ENCODE results near the gene CCL4.
"Not testable (repeated sequence)": the region's sequence is repeated elsewhere in the genome, so short reads cannot be mapped to it uniquely, and the experiment has no call there.

The CCL4 gene

DNA sequence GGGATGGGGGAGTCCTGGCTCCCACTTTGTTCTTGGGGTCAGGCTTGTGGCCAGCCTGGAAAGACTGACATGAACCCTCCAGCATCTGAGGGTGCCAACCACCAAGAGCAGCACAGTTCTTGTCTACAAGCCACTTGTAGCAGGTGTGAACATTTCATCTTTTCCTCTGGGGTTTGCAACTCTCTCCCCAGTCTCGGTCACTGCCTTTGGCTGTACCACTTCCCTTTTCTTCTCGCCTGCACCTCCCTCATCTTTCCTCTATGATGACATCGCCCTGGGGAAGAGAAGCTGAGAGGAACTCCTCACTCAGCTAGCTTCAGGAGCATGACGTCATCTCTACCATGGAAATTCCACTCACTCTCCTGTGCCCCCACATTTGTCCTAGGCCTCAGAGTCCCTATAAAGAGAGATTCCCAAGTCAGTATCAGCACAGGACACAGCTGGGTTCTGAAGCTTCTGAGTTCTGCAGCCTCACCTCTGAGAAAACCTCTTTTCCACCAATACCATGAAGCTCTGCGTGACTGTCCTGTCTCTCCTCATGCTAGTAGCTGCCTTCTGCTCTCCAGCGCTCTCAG lies at the start of gene CCL4:
Gene CCL4 (plus strand): TSS at position 427 of the 575 bp plus-strand sequence. CDS start 79 bp downstream, at position 506.
- not testable (repeated sequence) for DNase-seq

DNA sequence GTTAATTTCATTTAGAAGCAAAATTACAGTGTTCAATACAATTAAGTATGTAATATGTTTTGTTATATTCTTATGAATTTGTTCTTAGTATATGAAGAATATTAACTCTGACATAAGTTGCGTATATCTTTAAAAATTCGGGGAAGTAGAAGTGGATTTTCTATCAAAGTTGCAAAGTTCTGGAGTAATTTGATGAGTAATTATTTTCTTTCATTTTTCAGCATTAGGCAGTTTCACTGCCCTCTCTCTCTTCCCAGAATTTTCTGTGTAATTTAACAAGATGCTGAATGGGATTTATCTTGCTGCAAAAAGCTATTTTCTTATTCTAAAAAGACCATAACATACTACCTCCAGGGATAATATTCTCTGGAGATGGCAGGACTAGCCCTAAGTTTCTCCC lies 48.5 kb upstream of the CCL4 start:
- no peak for DNase-seq

DNA sequence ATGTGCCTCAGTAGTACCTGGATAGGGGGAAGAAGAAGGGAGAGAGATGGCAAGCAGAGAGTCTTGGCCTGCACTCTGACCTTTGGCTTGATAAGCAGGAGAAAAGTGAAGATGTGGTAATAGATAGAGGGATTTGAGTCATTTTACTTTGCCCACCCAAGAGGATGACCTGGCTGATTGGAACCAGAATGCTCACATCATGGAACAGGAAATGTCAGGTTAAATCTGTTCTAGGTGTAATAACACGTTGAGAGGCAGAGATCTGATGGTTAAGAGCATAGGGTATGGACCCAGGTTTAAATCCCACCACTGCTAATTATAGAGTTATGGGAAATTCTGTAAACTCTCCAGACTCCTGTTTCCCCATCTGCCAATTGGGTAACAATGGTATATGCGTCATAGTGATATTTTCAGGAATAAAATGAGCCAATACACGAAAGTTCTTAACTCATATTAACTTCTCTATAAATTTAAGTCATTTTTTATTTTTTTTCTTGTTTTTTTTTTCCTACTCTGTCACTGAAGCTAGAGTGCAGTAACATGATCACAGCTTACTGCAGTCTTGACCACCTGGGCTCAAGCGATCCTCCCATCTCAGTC lies 47.6 kb upstream of the CCL4 start:
- no peak for DNase-seq

DNA sequence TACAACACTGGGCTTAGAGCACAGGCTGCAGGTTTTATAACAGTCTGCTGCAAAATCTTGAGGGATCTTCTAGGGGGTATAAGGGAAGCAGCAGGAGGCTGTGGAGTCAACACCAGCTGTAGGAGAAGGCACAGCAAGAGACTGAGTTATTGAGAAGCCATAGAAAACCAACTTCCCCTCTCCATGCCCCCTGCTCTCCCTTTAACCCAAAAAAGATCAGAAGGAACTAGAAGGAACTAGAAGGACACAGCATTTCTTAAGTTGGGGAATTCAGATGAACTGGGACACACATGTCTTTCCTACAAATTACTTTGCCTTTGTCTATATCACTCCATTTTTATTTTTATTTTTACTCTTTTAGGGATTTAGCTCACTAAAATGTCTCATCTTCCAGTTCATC lies 45.7 kb upstream of the CCL4 start:
- no peak for DNase-seq

DNA sequence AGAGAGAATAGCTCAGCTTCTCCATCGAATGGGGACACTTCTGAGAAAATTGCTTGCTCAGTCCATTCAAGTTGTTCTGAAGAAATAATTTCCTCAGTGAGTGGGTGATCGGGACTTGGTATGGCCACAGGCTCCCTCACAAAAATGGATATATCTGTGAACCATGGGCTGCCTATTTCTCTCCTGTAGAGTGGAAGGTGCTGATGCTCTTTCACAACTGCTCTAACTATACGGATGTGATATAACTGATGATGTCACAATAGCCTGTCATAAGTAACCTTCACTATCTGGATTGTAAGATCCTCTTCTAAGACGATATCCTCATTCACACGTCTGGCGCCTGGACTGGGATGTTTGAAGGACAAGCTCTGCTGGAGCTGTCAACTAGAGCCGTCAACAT lies 44.2 kb upstream of the CCL4 start:
- DNase-seq = no peak

DNA sequence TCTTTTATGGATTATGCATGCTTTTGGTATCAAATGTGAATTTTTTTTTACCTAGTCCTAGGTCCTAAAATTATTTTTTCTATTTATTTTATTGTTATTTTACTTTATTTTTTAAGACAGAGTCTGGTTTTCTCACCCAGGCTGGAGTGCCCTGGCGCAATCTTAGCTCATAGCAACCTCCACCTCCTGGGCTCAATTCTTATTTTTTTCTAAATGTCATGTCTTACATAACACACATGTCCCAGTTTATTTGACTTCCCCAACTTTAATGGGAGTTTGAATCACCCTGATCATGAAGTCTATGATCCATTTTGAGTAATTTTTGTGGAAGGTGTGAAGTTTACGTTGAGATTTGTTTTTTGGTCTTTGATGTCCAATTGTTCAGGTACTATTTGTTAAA lies 42.8 kb upstream of the CCL4 start:
- no peak for DNase-seq

DNA sequence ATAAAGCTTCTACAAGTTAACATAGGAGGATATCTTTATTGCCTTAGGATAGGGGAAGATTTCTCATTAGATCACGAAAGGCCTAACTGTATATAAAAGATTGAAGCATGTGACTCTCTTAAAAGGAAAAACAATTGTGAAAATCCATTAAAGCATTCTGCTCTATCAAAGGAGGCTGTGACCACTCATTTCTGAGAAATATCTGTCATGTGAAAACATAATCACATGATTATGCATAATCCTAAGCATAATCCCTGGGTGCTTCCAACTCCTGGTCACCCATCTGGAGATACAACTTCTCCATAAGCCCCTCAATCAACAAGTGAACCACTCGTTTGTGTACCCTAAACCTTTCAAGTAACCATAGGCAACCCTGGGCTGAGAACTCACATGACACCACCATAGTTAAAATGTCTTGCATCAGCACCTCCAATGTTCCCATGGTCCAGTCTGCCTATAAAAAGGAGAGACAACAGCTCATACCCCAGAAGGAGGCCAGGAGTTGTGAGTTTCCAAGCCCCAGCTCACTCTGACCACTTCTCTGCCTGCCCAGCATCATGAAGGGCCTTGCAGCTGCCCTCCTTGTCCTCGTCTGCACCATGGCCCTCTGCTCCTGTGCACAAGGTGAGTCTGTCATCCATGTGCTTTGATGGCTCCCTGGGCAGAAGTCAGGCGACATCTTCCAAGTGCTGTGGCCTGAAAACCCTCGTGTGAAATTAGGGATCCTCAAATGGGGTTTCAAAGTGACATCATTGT lies 39.7 kb upstream of the CCL4 start, which contains the start of gene CCL18:
Gene CCL18 (plus strand): TSS at position 487 of the 756 bp plus-strand sequence. CDS start 71 bp downstream, at position 558.
- no peak for DNase-seq

DNA sequence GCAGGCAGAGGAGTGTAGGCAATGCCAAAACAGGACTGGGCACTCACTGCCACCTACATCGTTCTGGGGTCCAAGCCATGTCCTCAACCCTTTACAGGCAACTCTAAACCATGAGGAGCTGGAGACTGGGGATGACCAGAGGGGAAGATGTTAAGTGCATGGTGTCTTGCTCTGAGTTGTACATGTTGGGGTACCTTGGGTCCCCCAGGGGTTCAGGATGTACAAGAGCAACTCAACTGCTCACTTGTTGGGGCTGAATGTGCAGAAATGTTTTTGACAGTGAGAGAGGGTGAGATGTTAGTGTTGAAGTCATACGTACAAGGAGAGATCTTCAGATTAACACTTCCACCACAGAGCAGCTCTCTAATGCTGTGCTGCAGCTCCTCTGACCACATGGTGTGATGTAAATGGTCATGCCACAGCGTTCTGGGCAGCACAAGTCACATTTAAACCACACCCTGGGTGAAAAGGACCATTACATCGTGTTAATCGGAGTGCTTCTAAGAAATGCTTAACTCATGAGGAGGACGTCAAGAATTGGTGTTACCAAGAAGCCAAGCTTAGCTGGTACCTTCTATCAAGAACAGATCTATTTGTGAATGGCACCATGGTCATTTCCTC lies 37.2 kb upstream of the CCL4 start:
- DNase-seq = no peak

DNA sequence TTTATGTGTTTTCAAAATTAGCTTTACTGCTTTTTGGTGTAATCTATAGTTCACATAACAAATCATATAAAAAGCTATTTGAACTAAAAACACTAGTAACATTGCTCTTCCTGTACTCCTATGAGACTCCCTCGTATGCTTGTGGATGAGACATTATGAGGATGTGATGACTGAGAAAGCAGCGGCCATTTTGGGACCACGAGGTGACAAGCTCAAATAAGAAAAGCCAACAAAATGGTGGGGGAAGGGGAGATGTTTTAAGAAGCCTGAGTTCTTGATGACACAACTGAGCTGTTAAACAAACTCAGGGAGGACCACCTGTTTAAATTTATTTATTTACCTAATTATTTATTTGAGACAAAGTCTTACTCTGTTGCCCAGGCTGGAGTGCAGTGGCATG lies 35.1 kb upstream of the CCL4 start:
- DNase-seq = no peak

DNA sequence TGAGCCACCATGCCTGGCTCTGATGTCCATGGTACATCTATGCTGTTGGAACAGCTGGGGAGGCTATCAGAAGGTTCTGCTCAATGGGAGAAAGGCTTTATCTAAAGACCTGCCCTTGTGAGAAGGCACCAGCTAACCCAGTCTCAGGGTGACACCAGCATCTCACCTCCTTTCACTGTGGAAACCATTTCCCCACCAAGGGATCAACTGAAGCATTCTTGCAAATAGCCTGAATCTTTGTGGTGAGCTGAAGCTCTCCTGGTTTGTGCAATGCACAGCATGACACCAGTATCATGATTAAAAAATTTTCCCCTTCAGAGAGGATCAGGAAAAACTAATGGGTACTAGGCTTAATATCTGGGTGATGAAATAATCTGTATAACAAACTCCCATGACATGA lies 34.5 kb upstream of the CCL4 start:
- no peak for DNase-seq

DNA sequence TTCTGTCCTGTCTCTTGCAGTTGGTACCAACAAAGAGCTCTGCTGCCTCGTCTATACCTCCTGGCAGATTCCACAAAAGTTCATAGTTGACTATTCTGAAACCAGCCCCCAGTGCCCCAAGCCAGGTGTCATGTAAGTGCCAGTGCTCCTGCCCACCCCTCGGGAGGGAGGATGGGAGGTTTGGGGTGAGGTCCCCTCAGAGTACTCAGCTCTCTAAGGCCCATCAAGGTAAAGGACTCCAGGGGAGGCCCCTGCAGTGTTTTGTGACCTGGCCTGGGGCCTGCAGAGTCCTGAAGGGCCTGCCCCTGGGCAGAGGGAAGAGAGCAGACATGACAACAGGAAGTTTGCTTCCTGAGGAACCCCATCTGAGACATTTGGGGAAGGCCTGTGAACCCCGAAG lies 33.2 kb upstream of the CCL4 start:
- no peak for DNase-seq

DNA sequence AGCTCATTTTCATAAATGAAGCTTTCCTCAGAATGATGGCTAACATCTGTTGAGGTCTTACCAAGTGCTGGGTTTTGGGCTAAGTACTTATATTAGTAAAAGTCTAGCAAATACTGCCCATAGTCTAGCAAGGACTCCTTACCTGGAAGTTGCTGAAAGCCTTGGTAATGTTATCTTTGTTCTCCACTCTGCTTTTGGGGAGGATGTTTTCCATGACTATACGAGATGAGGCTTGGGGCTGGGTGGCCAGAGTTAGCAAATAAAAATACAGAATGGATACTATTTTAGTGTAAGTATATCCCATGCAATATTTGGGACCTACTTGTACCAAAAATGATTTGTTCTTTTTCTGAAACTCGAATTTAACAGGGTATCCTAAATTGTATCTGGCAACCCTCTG lies 31.9 kb upstream of the CCL4 start:
- no peak for DNase-seq

DNA sequence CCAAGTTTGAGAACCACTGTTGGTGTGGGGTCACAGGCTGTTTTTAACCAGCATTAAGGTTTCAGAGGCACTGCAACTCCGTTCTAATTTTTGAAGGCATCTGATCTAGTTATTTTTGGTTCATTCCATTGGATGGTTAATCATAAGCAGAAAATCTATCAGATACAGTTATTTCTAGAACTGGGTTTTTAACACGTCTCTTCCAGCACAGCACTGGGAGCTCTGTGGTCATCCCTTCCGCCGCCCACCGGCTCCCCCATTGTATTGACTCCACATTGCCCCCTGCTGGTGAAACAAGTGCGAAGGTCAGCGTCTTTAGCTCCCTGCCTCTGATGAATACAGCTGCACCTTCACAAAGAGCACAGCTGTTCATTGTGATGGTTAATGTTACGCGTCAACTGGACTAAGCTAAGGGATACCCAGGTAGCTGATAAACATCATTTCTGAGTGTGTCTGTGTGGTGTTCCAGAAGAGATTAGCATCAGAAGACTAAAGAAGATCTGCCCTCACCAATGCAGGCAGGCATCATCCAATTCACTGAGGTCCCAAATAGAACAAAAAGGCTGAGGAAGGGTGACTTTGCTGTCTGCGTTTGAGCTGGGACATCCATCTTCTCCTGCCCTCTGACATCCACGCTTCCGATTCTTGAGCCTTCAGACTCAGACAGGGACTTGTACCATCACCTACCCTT lies 31.1 kb upstream of the CCL4 start:
- peak; percentile 17 for DNase-seq

DNA sequence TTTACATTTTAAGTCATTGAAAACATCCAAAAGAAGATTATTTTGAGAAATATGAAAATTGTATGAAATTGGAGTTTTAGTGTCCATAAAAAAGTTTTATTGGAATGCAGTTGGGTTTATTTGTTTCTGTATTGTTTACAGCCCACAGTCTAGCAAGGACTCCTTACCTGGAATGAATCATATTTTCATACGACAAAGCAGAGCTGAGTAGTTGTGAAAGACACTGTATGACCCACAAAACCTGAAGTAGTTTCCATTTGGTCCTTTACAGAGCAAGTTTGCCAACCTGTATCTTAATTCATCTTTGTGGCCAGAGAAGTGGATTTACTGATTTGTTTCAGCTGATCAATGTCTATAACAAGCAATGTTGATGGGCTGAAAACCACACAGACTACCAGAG lies 29.3 kb upstream of the CCL4 start:
- no peak for DNase-seq

DNA sequence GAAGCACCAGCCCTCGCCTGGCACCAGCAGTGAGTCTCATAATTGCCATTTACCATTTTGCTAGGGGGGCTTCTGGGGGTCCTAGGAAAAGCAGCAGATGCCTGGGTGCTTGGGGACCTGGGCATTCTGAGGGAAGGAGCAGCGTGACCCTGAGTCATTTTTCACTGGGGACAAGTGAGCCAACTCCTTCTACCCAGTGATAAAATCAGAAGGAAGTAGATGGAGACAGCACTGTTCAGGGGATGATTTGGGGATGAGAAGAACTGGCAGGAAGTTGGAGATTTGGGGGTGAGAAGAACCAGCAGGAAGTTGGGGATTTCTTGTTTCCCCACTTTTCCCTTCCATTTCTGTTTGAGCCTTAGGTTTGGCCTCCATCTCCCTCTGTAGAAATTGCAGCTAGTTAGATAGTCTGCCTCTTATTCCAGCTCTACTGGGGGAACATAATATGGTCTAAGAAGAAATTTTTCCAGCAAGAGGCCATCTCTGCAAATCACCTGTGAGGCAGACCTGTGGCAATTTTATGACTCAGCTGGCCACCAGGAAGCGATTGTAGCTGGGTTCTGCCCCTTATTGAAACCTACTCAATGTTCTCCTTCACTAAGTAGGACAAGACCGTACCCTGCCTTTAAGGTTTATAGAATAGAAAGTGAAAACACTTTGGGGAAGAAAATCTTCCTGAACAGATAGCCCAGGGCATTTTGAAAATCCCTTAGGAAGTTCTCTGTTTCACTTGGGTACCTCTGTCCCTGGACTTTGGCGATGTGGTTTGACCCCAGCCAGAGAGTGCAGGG lies 21.8 kb upstream of the CCL4 start:
- DNase-seq = not testable (repeated sequence)

DNA sequence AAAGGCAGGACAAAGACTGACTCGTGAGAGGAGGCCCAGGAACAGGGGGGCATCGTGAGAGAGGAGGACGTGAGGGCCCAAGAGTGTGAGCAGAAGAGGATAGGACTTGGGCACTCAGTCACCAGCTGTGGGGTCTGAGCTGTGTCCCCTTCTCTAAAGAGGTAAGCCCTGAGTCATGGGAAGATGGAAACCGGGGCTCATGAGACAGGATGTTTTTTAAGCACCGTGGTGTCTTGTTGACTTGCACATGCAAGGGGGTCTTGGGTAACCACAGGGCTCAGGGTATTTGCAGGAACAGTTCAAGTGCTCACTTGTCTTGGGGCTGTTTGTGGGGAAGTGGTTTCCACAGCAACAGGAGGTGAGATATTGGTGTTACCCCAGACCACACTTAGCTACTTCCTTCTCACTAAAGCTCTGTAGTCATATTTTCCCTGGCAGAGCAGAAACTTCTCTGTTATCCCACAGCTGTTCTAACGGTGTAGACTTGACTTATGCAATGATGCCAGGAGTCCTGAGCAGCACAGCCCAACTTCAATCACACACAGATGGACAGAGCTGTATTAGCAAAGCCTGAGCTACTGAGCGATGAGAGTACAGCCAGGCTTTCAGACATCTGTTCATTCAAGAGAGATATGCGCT lies 21.0 kb upstream of the CCL4 start:
- DNase-seq = not testable (repeated sequence)

DNA sequence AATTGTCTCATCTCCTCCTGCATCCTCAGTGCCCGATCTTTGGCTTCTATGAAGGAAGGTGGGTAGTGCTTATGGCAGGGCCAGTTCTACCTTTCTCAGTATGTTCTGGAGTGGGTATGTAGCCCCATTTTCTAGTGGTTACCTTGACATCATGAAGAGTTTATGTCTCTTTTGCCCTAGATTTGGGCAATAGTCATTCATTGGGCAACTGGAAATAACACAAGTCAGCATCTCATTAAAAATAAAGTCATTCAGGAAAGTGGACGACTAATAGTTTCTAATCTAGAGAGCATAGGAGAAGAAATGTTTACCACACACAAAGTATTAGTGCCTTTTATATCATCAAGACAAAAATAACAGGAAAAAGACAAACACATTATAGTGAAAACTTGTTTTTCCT lies 19.9 kb upstream of the CCL4 start:
- not testable (repeated sequence) for DNase-seq

DNA sequence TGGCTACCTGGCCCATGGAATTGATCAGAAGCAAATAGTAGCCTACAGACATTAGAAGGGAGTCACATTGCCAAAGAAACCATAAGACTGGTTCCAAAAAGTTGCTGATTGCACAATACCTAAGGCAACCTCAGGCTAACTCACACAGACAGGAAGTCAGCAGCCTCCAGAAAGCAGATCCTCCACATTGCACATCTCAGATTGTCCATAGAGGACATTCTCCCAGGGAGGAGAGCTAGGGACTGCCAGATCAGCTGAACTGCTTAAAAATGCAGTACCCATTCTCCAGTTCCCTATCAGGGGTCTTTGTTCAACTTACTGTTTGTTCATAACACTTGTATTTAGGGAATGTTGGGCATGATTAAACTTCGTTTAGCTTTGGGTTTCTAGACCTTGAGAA lies 17.9 kb upstream of the CCL4 start:
- DNase-seq = no peak

DNA sequence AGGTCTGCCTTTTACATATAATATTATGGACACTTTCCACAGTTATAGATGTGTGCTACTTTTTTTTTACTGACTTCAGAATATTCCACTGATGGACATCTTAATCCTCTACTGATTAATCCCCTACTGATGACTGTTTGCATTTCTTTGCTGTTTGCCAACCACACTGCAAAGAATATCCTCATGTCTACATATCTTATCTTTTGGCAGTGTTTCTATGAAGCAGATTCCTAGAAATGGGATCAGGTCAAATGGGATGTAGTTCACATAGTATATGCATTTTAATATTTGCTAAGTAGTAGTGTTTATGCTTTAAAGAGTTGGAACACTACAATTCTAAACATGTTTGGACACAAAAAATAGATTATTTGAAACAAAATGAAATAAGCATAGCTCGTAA lies 16.8 kb upstream of the CCL4 start:
- no peak for DNase-seq

DNA sequence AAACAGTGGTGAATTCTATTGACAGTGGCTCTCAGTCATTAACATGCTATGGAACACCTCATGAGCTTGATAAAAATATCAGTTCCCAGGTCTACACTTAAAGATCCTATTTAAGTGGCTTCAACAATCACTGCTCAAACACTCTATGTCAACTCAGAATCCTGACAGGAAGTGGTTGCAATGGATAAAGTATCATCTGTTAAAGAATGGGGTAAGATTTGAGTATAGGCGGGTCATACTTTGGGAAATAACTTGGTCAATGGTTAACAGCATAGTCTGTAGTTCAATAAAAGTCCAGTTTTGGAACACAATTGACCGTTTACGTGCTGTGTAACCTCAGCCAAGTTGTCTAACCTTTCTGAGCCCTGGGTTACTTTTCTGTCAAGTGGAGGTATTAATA lies 16.2 kb upstream of the CCL4 start:
- not testable (repeated sequence) for DNase-seq

DNA sequence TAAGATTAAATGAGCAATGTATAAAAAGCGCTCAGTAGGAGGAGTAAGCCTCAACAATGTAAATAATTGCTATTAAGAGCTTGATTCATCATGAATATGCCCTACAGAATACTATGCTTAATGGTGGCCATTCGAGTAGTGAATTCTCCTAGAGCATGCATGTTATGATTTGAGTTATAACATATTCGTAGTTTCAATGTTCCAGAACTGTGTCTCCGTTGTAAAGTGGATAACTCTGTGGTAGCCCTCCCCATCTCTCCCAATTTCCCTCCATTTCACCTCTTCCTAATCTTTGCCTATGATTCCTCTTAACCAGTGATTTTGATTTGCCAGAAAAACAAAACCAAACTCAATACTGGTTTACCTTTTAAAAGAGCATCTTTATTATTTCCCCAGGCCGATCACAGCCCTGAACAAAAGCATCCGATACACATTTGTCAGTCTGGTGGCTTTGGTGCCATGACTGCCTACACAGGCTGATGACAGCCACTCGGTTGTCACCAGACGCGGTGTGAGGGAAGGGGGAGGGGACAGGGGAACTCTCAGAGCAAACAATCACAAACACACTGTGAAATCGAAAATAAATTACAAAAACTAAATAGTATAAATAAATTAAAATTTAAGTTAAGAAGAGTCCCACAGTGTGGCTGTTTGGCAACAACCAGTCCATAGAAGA lies 15.6 kb upstream of the CCL4 start:
- DNase-seq = not testable (repeated sequence)

Measured in kidney glomerular epithelial cell (primary cell).